Activated CD8-positive, alpha-beta T cell treated with anti-CD3 and anti-CD28 coated beads, Interleukin-2, amount 10 ng/mL, durations not matched to agents 7 days and 5 days (primary cell): ENCODE data around the gene RPS14. TPM values are rescaled to one million over a fixed set of nuclear protein-coding genes. Genes with fewer than 3 reads are reported as not detected.
A peak's percentile ranks its signal among the peaks of the same experiment; 100 is the strongest.
"Not testable (repeated sequence)": the region's sequence is repeated elsewhere in the genome, so short reads cannot be mapped to it uniquely, and the experiment has no call there.

Experiments used
- ATAC-seq: fragments of 150-1000 bp; cut with Tn5 transposase; one replicate; pipeline ENCODE4 v1.10.0; 2021; ENCODE audit warnings: moderate library complexity
- CTCF ChIA-PET: fragments of 350-600 bp; sonication (Branson Sonifier 250); formaldehyde crosslinking; loops from one replicate; lab custom pipeline; 2021; ENCODE audit warnings: antibody characterized with exemption; lab: Charles Lee
- POLR2A ChIA-PET: fragments of 350-600 bp; sonication (Branson Sonifier 250); formaldehyde crosslinking; loops from one replicate; lab custom pipeline; 2021; ENCODE audit warnings: antibody characterized with exemption; lab: Charles Lee
- DNase-seq: peaks from one replicate; pipeline ENCODE4 v3.0.0-alpha.2; 2020
- H3K27ac Mint-ChIP-seq: one replicate; pipeline ENCODE4 v1.8.0; 2021; ENCODE audit warnings: mild to moderate bottlenecking, mixed read lengths
- H3K27me3 Mint-ChIP-seq: one replicate; pipeline ENCODE4 v1.8.0; 2021; ENCODE audit warnings: low read depth, mixed read lengths
- H3K36me3 Mint-ChIP-seq: one replicate; pipeline ENCODE4 v1.8.0; 2021; ENCODE audit warnings: low read depth, mixed read lengths
- H3K4me1 Mint-ChIP-seq: one replicate; pipeline ENCODE4 v1.8.0; 2021; ENCODE audit warnings: low read depth, mixed read lengths
- H3K4me3 Mint-ChIP-seq: one replicate; pipeline ENCODE4 v1.8.0; 2021; ENCODE audit warnings: mild to moderate bottlenecking, mixed read lengths
- H3K9me3 Mint-ChIP-seq: one replicate; pipeline ENCODE4 v1.8.0; 2022; ENCODE audit warnings: mixed read lengths; ENCODE audit not compliant: insufficient read depth
- total RNA-seq, 2 experiments: library from RNA; stranded (reverse); gene quantifications; one replicate each; pipeline ENCODE4 v1.2.3, GENCODE V29; 2021

RPS14 gene
- total RNA-seq, 2 experiments from 2014 or later: 2,046 to 2,123 TPM

DNA sequence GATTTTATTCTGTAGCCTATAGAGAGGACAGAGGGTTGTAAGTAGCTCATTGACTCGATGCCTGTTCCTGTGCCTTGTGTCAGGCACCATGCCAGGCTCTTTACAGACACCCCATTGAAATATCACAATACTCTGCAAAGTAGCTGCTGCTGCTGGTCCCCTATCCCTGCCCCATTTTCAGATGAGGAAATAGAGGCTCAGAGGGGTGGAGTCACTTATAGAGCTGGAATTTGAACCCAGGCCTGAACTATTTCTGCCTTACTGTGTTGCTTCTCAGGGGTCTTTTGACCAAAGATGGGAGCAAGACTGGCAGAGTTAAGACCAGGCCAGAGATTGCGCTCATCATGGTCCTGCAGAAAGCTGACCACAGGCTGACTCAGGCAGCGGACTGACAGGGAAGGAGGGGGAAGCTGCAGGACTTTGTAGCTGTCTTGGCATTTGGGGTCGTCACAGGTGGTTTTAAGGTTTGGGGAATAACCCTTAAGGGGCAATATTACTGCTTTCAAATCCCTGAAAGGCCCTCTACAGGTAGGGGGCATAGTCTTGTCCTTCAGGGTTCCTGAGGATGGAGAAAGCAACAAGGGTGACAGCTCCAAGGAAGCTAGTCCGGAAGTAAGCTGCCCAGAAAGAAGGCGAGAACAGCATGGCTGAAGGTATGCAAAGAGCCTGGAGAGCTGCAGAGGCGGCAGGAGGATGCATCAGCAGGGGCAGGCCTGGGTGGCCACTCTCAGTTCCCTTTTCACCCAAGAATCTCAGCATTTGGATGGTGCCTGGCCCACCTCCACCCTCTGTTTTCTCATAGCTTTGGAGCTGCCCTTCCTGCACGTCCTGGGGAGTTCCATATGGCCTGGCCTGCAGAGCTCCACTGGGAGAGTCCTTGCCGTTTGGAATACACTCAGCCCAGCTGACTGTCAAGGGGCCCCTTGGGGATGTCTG, 40.1 kb upstream of the RPS14 start:
- Mint-ChIP-seq H3K9me3 (no peaks in the 10 kb centered on the region), H3K4me3 (no peak overlapping the region), H3K4me1 (peaks cover 3% of the 10 kb centered on the region), H3K27me3 (peaks cover 13% of the 10 kb centered on the region), H3K36me3 (no peaks in the 10 kb centered on the region), H3K27ac (no peak overlapping the region)
- POLR2A ChIA-PET: interaction anchor here (0.7 kb wide), 1 partner anchor 77 kb away, joined by 3 read pairs; the partner anchor contains the start of gene CD74
- DNase-seq (no peak), ATAC-seq (no peak)
- CTCF ChIA-PET: interaction anchor here (0.9 to 1.4 kb wide), 2 partner anchors 31 to 40 kb away, joined by 3 read pairs; partner anchors contain the start of gene RPS14

GRCh38 chr5:150488519-150489359, 39.2 kb upstream of the RPS14 start:
- ChIA-PET CTCF (interaction anchor here (1.4 kb wide), 1 partner anchor 30 kb away, joined by 3 read pairs; no protein-coding TSS in a partner anchor), POLR2A (no interaction called here)
- Mint-ChIP-seq H3K9me3 (no peaks in the 10 kb centered on the region), H3K4me1 (peaks cover 3% of the 10 kb centered on the region), H3K36me3 (no peaks in the 10 kb centered on the region), H3K27me3 (peaks cover 13% of the 10 kb centered on the region), H3K4me3 (no peak overlapping the region), H3K27ac (no peak overlapping the region)
- ATAC-seq: no peak
- DNase-seq: no peak

DNA sequence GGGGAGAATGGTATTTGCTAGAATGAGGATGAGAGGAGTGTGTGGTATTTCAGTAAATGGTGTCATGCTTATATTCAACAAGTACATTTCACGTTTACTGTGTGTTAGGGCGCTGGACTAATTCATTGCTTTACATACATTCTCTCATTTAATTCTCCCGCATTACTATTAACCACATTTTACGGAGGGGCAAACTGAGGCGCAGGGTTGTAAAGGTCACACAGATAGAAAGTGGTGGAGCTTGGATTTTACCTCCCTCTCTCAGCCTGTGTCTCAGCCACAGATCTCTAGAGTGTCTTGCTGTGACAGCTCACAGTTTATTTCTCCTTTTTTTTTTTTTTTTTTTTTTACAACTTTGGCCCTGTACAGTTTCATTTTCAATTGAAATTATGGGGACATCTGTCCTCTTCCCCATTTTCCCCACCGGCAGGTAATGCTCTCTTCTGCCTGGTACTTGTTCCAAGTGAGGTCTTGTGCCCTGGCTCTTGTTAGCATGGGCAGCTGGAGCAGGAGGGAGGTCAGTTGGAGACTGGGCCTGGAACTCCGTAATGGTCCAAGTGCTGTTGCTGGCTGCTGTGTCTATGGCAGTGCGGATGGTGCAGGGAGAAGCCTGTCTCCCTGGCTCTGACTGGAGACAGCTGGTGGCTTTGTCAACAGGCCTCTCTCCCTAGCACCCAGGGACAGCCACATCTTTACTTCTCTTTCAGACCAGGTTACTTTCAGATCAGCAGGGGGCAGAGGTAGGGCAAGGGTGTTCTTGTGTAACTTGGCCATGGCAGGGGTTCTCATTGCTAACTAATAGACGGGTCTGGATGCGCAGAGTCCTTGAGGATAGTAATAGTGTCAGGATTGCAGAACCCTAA, 37.9 kb upstream of the RPS14 start:
- Mint-ChIP-seq H3K9me3 (no peaks in the 10 kb centered on the region), H3K36me3 (no peaks in the 10 kb centered on the region), H3K4me1 (peaks cover 3% of the 10 kb centered on the region), H3K4me3 (peak overlapping the region; percentile 23), H3K27ac (no peak overlapping the region), H3K27me3 (peaks cover 17% of the 10 kb centered on the region)
- DNase-seq (no peak), ATAC-seq (no peak)
- POLR2A ChIA-PET: no interaction called here
- CTCF ChIA-PET: no interaction called here

- DNase-seq (peak; percentile 32), ATAC-seq (peak; percentile 71)
- ChIA-PET POLR2A (no interaction called here), CTCF (no interaction called here)
- Mint-ChIP-seq H3K27ac (no peak overlapping the region), H3K9me3 (no peaks in the 10 kb centered on the region), H3K36me3 (no peaks in the 10 kb centered on the region), H3K4me3 (peak overlapping the region; percentile 23), H3K27me3 (peaks cover 17% of the 10 kb centered on the region), H3K4me1 (peaks cover 3% of the 10 kb centered on the region)
These were observed 37.1 kb upstream of the RPS14 start for GRCh38 chr5:150486402-150487198.

DNA sequence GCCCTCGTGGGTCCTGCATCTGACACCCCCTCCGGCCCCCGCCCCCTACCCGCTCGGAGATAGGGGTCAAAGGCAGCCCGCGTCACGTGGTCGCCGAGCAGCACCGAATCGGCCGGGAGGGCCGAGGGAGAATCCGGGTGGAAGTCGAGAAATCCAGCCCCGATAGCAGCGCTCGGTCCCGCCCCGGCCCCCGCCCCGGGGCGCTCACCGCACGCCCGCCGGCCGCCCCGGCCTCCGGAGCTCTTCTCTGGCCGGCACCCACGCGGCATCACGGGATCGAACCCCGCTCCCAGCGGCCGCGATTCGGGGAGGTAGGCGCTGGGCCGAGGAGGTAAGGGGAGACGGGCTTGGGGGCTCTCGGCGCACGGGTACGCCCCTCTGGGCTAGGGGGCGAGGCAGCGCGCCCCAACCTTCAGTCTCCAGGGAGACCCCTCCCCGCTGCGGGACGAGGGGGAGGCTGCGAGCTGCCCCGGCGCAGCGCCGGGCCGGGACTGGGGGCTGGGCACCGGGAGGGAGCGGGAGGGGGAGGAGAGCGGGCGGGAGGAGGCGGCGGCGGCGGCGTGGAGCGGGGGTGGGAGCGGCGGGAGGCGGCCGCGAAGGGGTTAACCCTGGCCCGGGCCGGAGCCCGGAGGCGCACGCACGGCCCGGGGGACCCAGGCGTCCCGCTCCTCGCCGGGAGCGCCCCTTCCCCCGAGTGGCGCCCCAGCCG, 36.3 kb upstream of the RPS14 start:
- ATAC-seq: peak; percentile 52
- Mint-ChIP-seq H3K27ac (no peak overlapping the region), H3K4me3 (peak overlapping the region; percentile 43), H3K4me1 (peaks cover 3% of the 10 kb centered on the region), H3K27me3 (peaks cover 15% of the 10 kb centered on the region), H3K36me3 (no peaks in the 10 kb centered on the region), H3K9me3 (no peaks in the 10 kb centered on the region)
- POLR2A ChIA-PET: no interaction called here
- CTCF ChIA-PET: interaction anchor here (1.1 kb wide), 1 partner anchor 27 kb away, joined by 3 read pairs; no protein-coding TSS in a partner anchor
- DNase-seq: peak; percentile 25

DNA sequence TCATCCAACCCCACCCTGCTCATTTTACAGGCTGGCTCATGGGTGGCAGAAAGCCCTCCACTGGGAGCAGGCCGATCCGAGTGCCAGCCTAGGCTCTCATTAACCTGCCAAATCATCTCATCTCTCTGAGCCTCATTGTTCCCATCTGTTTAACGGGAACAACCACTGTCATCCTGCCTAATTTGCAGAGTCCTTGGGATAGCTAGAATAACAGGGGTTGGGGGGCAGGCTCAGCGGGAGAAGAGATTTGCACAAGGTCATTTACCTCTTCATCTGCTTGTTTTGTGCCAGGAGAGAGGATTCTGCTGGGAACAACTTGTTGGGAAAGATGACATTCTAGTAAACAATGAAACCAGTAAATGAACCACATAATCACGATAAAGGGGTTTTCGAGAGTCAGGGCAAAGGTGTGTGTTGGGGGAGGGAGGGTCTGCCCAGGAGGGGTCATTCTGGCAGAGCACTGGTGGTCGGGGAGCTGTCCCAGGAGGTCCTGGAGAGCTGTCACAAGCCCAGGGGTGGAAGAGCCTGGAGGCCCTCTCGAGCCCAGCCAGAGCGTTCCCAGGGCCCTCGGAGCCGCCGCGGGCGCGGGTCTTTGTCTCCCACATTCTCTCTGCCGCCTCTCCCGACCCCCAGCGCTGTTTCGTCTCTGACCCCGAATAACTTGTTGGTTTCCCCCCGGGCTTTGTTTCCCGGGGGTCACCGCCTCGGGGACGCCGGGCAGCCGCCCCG, 35.6 kb upstream of the RPS14 start:
- Mint-ChIP-seq H3K4me1 (peaks cover 3% of the 10 kb centered on the region), H3K27ac (no peak overlapping the region), H3K4me3 (peak overlapping the region; percentile 43), H3K9me3 (no peaks in the 10 kb centered on the region), H3K36me3 (no peaks in the 10 kb centered on the region), H3K27me3 (peaks cover 15% of the 10 kb centered on the region)
- ATAC-seq (no peak), DNase-seq (no peak)
- POLR2A ChIA-PET: interaction anchor here (1.0 kb wide), 1 partner anchor 36 kb away, joined by 3 read pairs; no protein-coding TSS in a partner anchor
- CTCF ChIA-PET: interaction anchor here (1.1 kb wide), 1 partner anchor 26 kb away, joined by 3 read pairs; no protein-coding TSS in a partner anchor

DNA sequence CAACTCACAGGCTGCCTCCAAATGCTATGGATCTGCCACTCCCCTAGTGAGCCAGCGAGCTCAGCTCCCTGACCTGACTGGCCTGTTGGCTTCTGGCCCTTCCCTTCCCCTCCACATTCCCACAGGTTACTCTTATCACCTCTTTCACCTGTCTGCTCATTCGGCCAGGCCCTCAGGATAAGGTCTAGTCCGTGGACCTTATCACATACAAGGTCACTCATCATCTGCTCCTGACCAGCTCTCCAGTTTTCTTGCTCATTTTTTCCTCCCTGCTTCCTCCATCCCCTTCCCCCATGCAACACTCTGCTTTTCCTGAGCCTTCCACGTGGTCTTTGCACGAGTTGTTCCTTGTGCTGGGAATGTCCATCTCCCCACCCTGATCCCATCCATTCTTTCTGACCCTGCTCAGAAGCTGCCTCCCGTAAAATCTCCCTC, 32.5 kb upstream of the RPS14 start:
- Mint-ChIP-seq H3K4me3 (no peak overlapping the region), H3K4me1 (peaks cover 7% of the 10 kb centered on the region), H3K36me3 (no peaks in the 10 kb centered on the region), H3K9me3 (no peaks in the 10 kb centered on the region), H3K27me3 (peaks cover 16% of the 10 kb centered on the region), H3K27ac (no peak overlapping the region)
- ATAC-seq: no peak
- no peak for DNase-seq
- CTCF ChIA-PET: no interaction called here
- POLR2A ChIA-PET: interaction anchor here (0.5 kb wide), 1 partner anchor 250 kb away, joined by 8 read pairs; no protein-coding TSS in a partner anchor

DNA sequence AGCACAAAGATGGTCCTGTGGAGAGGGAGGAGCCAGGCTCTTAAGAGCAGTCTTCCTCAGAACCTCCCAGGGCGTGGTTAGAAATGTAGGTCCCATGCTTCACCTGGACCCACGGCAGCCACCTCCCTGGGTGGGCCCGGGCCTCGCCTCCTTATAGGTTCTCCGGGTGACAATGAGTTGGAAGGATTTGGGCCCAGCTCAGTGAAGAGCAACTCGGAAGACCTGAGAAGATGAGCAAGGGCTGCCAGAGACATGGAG, 32.1 kb upstream of the RPS14 start:
- CTCF ChIA-PET: no interaction called here

GRCh38 chr5:150479416-150479815, 29.9 kb upstream of the RPS14 start:
- H3K36me3 Mint-ChIP-seq: no peaks in the 10 kb centered on the region
- no peak for DNase-seq

More for the DNA sequence above, 32.1 kb upstream of the RPS14 start:
- no peaks in the 10 kb centered on the region for H3K36me3 Mint-ChIP-seq
- no peaks in the 10 kb centered on the region for H3K9me3 Mint-ChIP-seq
- H3K27me3 Mint-ChIP-seq: peaks cover 15% of the 10 kb centered on the region
- no peak overlapping the region for H3K4me3 Mint-ChIP-seq
- POLR2A ChIA-PET: no interaction called here
- H3K4me1 Mint-ChIP-seq: peaks cover 11% of the 10 kb centered on the region
- DNase-seq (no peak), ATAC-seq (no peak)
- H3K27ac Mint-ChIP-seq: no peak overlapping the region

GRCh38 chr5:150476568-150476967, 27.0 kb upstream of the RPS14 start:
- CTCF ChIA-PET, H3K9me3 Mint-ChIP-seq, DNase-seq, ATAC-seq, H3K36me3 Mint-ChIP-seq, H3K27me3 Mint-ChIP-seq, POLR2A ChIA-PET, H3K4me1 Mint-ChIP-seq, H3K27ac Mint-ChIP-seq, H3K4me3 Mint-ChIP-seq: not testable (repeated sequence)

More at GRCh38 chr5:150479416-150479815, 29.9 kb upstream of the RPS14 start:
- Mint-ChIP-seq H3K27me3 (peaks cover 8% of the 10 kb centered on the region), H3K4me3 (no peak overlapping the region), H3K27ac (no peak overlapping the region), H3K9me3 (no peaks in the 10 kb centered on the region), H3K4me1 (peaks cover 9% of the 10 kb centered on the region)
- CTCF ChIA-PET: interaction anchor here (1.0 to 1.4 kb wide), 2 partner anchors 20 to 21 kb away, joined by 3 read pairs; no protein-coding TSS in a partner anchor
- no peak for ATAC-seq
- POLR2A ChIA-PET: no interaction called here
